SK-N-SH treated with all-trans-retinoic acid at 6 μM for 48 hours (cell line): ENCODE results near the gene ANKRD44.
"Not testable (repeated sequence)": the region's sequence is repeated elsewhere in the genome, so short reads cannot be mapped to it uniquely, and the experiment has no call there.

ENCODE experiments used
- ATAC-seq: fragments of 200-7000 bp; cut with Tn5 transposase; 3 replicates; pipeline ENCODE4 v1.9.1; 2020; ENCODE audit warnings: mild to moderate bottlenecking, moderate library complexity
- ARNTL ChIP-seq: fragments of 450-650 bp; formaldehyde crosslinking; IDR thresholded peaks from 2 replicates; pipeline ENCODE4 v1.5.0; 2020; ENCODE audit warnings: low read depth, mild to moderate bottlenecking, moderate library complexity, borderline replicate concordance
- BACH2 ChIP-seq: fragments of 250-450 bp; sonication (Bioruptor Pico); IDR thresholded peaks from 2 replicates; pipeline ENCODE4 v1.9.0; 2021; ENCODE audit warnings: mild to moderate bottlenecking, borderline replicate concordance
- CSDC2 ChIP-seq: fragments of 250-450 bp; sonication (Bioruptor Pico); IDR thresholded peaks from 2 replicates; pipeline ENCODE4 v1.5.0; 2020; ENCODE audit warnings: mild to moderate bottlenecking, moderate library complexity
- CSRNP3 ChIP-seq: fragments of 250-450 bp; sonication (Bioruptor Pico); IDR thresholded peaks from 2 replicates; pipeline ENCODE4 v1.5.1; 2021; ENCODE audit warnings: mild to moderate bottlenecking, moderate library complexity
- ESRRG ChIP-seq: fragments of 250-450 bp; sonication (Bioruptor Pico); IDR thresholded peaks from 2 replicates; pipeline ENCODE4 v1.6.1; 2021; ENCODE audit warnings: mild to moderate bottlenecking
- GLIS3 ChIP-seq: fragments of 250-450 bp; sonication (Bioruptor Pico); IDR thresholded peaks from 2 replicates; pipeline ENCODE4 v1.5.0; 2020; ENCODE audit warnings: mild to moderate bottlenecking, moderate library complexity
- ISL1 ChIP-seq: fragments of 250-450 bp; sonication (Bioruptor Pico); IDR thresholded peaks from 2 replicates; pipeline ENCODE4 v2.1.2; 2022; ENCODE audit warnings: mild to moderate bottlenecking, moderate library complexity
- OSR1 ChIP-seq: fragments of 250-450 bp; sonication (Bioruptor Pico); IDR thresholded peaks from 2 replicates; pipeline ENCODE4 v1.8.0; 2022; ENCODE audit warnings: moderate library complexity, mild to moderate bottlenecking, inconsistent platforms
- PATZ1 ChIP-seq: fragments of 250-450 bp; sonication (Bioruptor Pico); IDR thresholded peaks from 2 replicates; pipeline ENCODE4 v1.8.0; 2020; ENCODE audit warnings: mild to moderate bottlenecking, moderate library complexity, borderline replicate concordance
- POU6F1 ChIP-seq: fragments of 250-450 bp; sonication (Bioruptor Pico); IDR thresholded peaks from 2 replicates; pipeline ENCODE4 v1.8.0; 2021; ENCODE audit warnings: low read depth, mild to moderate bottlenecking, moderate library complexity, borderline replicate concordance
- RARB ChIP-seq: fragments of 250-450 bp; sonication (Bioruptor Pico); IDR thresholded peaks from 2 replicates; pipeline ENCODE4 v1.8.0; 2021; ENCODE audit warnings: mild to moderate bottlenecking, moderate library complexity
- SNAI2 ChIP-seq: fragments of 250-450 bp; sonication (Bioruptor Pico); IDR thresholded peaks from 2 replicates; pipeline ENCODE4 v1.5.0; 2020; ENCODE audit warnings: mild to moderate bottlenecking, moderate library complexity
- TCF4 ChIP-seq: fragments of 250-450 bp; sonication (Bioruptor Pico); IDR thresholded peaks from 2 replicates; pipeline ENCODE4 v1.8.0; 2021; ENCODE audit warnings: mild to moderate bottlenecking, moderate library complexity, borderline replicate concordance
- TOX ChIP-seq: fragments of 250-450 bp; sonication (Bioruptor Pico); IDR thresholded peaks from 2 replicates; pipeline ENCODE4 v1.8.0; 2021; ENCODE audit warnings: mild to moderate bottlenecking, moderate library complexity, borderline replicate concordance
- ZFP3 ChIP-seq: fragments of 250-450 bp; sonication (Bioruptor Pico); IDR thresholded peaks from 2 replicates; pipeline ENCODE4 v1.5.0; 2020; ENCODE audit warnings: mild to moderate bottlenecking, moderate library complexity
- ZNF565 ChIP-seq: fragments of 450-650 bp; formaldehyde crosslinking; conservative IDR thresholded peaks from 2 replicates; pipeline ENCODE4 v1.5.0; 2020; ENCODE audit warnings: low read depth, mild to moderate bottlenecking, moderate library complexity
- ZNF70 ChIP-seq: fragments of 450-650 bp; formaldehyde crosslinking; IDR thresholded peaks from 2 replicates; pipeline ENCODE4 v1.5.0; 2020; ENCODE audit warnings: mild to moderate bottlenecking, moderate library complexity
- ZNF8 ChIP-seq: fragments of 450-650 bp; formaldehyde crosslinking; IDR thresholded peaks from 2 replicates; pipeline ENCODE4 v1.5.0; 2020; ENCODE audit warnings: mild to moderate bottlenecking, moderate library complexity
- TF ChIP-seq, protein P1 (sequence below): fragments of 250-450 bp; sonication (Bioruptor Pico); IDR thresholded peaks from 2 replicates; pipeline ENCODE4 v1.5.1; 2020; ENCODE audit warnings: low read depth, mild to moderate bottlenecking, moderate library complexity

ANKRD44 gene

GRCh38 chr2:197345846-197346370 lies 35.3 kb upstream of the ANKRD44 start (continued):
- TF ChIP-seq ISL1 (CRISPR knock-in tag) (no peak), ZNF70 (no peak), TCF4 (CRISPR knock-in tag) (no peak), OSR1 (no peak)
- TF ChIP-seq, protein P1, sequence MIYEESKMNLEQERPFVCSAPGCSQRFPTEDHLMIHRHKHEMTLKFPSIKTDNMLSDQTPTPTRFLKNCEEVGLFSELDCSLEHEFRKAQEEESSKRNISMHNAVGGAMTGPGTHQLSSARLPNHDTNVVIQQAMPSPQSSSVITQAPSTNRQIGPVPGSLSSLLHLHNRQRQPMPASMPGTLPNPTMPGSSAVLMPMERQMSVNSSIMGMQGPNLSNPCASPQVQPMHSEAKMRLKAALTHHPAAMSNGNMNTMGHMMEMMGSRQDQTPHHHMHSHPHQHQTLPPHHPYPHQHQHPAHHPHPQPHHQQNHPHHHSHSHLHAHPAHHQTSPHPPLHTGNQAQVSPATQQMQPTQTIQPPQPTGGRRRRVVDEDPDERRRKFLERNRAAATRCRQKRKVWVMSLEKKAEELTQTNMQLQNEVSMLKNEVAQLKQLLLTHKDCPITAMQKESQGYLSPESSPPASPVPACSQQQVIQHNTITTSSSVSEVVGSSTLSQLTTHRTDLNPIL (CRISPR knock-in tag): no peak

- ATAC-seq: not testable (repeated sequence)
Observed at GRCh38 chr2:197343968-197344367, 33.4 kb upstream of the ANKRD44 start.

- ATAC-seq: no peak
- TF ChIP-seq ISL1 (CRISPR knock-in tag): no peak
- TF ChIP-seq TOX (CRISPR knock-in tag): no peak
- no peak for TF ChIP-seq OSR1
- TF ChIP-seq, all 23 proteins: peak for 0
Observed at GRCh38 chr2:197340591-197340990, 30.0 kb upstream of the ANKRD44 start.

- no peak for TF ChIP-seq SNAI2 (CRISPR knock-in tag)
- TF ChIP-seq, all 23 proteins: peak for 0
Observed at GRCh38 chr2:197339496-197340220, 29.1 kb upstream of the ANKRD44 start.

DNA sequence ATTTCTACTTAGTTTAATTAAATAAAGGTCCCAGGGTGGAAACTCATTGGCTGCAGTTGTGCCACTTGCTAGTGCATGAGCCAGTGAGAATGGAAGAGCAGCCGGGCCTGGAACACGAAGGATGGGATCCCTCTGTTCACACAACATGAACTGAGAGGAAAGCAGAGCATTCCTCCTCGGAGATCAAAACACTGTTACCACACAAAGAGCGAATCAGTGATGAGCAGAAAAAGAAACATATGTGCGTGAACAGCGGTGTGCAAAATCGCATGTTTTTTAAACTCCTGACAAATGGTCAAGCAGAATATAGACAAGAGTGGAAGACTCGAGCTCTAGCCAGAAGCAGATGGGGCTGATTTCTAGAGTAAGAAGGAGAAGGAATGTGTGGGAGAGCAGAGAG lies 28.4 kb upstream of the ANKRD44 start:
- no peak for ATAC-seq
- TF ChIP-seq POU6F1 (CRISPR knock-in tag) (no peak), BACH2 (CRISPR knock-in tag) (no peak), GLIS3 (no peak), PATZ1 (CRISPR knock-in tag) (no peak), TOX (CRISPR knock-in tag) (no peak), ESRRG (no peak), CSDC2 (CRISPR knock-in tag) (no peak), ZNF565 (CRISPR knock-in tag) (no peak), CSRNP3 (CRISPR knock-in tag) (no peak), ZFP3 (CRISPR knock-in tag) (no peak), ISL1 (CRISPR knock-in tag) (no peak), ZNF8 (no peak), TCF4 (CRISPR knock-in tag) (no peak), SNAI2 (CRISPR knock-in tag) (no peak), ARNTL (CRISPR knock-in tag) (no peak), OSR1 (no peak), ZNF70 (no peak), RARB (no peak)
- TF ChIP-seq, protein P1 (CRISPR knock-in tag): no peak

More at GRCh38 chr2:197339496-197340220, 29.1 kb upstream of the ANKRD44 start:
- ATAC-seq: no peak
